Stimulated activated CD8-positive, alpha-beta memory T cell treated with anti-CD3 and anti-CD28 coated beads, Interleukin-15, amount 100 ng/mL, for 4 hours (primary cell): ENCODE data around the gene RHEX.

Experiments used
- DNase-seq, 2 donors: peaks; one replicate each; pipeline ENCODE4 v3.0.0-alpha.2; 2020; ENCODE audit warnings: low read depth in 2 of 2

RHEX gene

GRCh38 chr1:206089341-206089740 is 36.4 kb downstream of the RHEX start:
- no peak for DNase-seq

GRCh38 chr1:206094024-206094423 is 41.1 kb downstream of the RHEX start:
- DNase-seq, result no peak

DNA sequence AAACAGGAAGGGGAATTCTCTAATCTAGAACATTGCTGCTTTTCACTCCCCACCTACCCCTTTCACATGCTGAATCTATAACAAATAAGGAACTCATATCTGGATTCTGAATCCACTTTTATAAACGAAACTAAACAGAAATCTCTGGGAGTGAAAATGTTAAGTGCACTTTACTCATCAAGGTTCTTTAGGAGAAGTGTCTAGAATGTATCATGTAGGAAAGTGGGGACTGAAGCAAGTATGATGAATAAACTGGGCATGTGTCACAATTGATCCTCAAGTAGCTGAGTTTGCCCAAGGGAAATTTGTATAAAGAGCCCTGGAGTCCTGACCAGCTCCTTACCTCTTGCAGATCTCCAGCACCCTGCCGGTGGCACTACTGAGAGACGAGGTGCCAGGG is 44.4 kb downstream of the RHEX start:
- DNase-seq, result no peak

DNA sequence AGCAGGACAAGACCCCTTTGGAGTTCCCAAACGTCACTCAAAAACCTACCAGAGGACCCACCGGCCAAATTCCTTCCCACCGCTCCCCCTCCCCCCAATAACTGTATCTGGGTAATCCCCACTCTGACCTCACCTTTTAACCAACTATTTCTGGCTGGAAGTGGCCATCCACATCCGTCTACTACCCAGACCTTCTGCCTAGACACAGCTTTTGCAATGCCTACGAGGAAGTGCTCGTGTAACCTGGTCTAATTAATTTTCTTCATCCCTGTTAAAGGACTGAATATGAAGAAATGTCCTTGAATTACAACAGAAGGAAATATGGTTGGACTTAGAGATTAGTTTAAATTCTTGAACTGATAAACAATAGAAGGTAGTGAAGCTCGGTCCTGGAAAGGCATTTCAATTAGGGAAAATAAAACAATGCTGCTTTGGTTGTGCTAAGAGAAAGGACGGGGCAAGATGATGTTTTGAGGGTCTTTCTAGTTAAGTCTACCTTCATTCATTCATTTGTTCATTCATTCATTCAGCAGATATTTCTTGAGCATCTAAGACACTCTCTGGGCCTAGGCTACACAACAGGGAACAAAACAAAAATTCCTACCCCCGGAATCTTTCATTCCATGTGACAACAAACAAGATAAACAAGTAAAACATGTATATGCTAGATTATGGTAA is 45.4 kb downstream of the RHEX start:
- DNase-seq, result no peak

GRCh38 chr1:206100226-206100815 is 47.3 kb downstream of the RHEX start:
- DNase-seq, result no peak

DNA sequence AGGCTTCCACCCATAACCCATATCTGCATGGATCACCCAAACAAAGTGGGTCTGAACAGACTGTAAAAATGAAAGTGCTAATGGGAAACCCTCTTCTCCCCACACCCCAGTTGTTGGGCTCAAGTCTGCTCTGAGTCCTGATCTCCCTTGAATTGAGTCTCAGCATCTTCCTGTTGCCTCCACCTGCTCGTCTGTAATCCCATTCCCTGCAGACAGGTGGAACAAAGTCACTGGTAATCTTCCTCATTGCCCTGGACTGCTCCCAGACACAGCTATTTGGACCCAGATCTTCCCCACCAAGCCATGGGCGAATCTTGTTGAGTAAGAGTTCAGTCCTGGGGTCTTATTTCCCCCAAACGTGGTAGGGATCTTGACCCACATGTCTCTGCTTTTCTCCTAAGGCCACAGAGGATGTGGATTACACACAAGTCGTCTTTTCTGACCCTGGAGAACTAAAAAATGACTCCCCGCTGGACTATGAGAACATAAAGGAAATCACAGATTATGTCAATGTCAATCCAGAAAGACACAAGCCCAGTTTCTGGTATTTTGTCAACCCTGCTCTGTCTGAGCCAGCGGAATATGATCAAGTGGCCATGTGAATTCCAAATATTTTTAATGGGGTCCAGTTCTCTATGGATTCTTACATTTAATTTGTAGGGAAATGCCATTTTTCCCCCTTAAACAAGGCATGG is 48.5 kb downstream of the RHEX start:
- no peak for DNase-seq

- DNase-seq, result no peak
Observed at GRCh38 chr1:206102292-206102936, 49.4 kb downstream of the RHEX start.

GRCh38 chr1:206103979-206104378 is 51.0 kb downstream of the RHEX start:
- DNase-seq, result no peak

- DNase-seq, result no peak
Observed at GRCh38 chr1:206105464-206105995, 52.6 kb downstream of the RHEX start.

DNA sequence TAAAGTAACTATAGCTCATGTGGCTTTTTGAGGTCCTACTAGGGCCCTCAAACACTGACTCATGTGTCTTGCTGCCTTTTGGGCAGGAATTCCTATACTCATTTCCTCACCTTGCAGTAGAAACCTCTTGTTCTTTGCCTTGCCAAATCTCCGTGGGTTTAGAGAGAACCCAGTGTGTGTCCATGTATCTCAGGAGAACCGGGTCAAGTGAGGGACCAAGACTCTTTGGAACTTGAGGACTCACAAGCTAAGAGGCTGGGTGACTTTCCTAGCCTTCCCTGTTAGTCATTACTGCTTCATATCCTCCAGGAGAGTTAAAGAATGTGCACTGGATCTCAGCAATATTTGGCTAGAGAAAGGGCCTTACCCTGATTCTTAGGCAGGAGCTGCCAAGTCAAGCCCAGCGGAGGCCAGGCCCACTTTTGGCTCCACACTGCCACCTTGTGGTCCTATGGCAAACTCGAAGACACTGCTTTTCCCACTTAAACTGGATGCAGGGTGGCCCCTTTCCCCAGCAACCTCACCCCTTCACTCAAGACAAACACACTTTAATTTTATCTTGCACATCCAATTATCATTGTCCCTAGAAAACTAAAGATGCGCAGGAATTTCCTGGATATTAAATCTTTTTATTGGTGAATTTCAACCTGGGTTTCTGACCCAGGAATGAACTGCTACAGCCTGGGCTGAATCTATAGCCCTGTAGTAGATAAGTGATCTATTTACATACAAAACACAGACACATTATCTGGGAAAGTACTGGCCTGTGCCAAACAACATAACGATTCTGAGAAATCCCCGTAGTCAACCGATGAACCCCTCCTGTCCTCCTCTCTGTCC is 53.6 kb downstream of the RHEX start:
- peak; percentile 36 to 54 for DNase-seq

DNA sequence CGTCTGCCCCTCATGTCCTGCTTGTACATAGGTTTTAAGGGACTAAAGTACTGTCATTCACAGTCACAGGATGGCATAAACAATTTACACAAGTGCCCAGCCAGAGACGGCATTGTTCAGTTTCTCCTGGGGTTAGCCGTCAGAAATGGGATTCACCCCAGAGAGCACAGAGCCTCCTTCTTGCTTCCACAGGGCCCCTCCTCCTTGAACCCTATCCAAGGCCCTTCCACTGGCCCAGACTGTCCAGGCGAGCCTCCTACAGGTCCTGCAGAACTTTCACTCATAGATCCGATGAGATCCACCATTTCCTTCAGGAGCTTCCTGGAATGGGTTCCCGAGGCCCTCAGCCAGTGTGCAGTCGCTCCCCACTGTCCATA is 54.2 kb downstream of the RHEX start:
- no peak for DNase-seq

- no peak for DNase-seq
Observed at GRCh38 chr1:206108635-206109034, 55.7 kb downstream of the RHEX start.

GRCh38 chr1:206109718-206110117 is 56.7 kb downstream of the RHEX start:
- no peak for DNase-seq

- DNase-seq, result no peak
Observed at GRCh38 chr1:206110161-206110560, 57.2 kb downstream of the RHEX start.

DNA sequence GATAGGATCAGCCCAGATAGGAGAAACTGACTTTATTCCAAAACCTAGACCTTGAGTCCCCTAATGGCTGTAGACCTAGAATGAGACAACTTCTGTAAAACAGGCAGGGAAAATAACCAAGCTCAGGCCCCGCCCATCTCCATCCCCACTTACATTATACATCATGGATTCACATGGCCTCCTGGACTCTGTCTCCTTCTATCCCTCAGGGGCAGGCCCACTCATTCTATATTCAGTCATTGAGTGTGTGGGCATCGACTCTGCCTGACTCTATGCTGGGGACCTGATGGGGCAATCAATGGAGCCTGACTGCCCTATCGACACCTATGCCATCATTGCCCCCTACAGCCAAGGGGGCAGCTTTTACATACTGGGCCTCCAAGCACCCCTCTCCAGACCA is 57.8 kb downstream of the RHEX start:
- no peak for DNase-seq

GRCh38 chr1:206111271-206111927 is 58.4 kb downstream of the RHEX start:
- DNase-seq, result no peak

- DNase-seq, result no peak
Observed at GRCh38 chr1:206112600-206113301, 59.8 kb downstream of the RHEX start.

- no peak for DNase-seq
Observed at GRCh38 chr1:206114692-206115640, 62.0 kb downstream of the RHEX start.

DNA sequence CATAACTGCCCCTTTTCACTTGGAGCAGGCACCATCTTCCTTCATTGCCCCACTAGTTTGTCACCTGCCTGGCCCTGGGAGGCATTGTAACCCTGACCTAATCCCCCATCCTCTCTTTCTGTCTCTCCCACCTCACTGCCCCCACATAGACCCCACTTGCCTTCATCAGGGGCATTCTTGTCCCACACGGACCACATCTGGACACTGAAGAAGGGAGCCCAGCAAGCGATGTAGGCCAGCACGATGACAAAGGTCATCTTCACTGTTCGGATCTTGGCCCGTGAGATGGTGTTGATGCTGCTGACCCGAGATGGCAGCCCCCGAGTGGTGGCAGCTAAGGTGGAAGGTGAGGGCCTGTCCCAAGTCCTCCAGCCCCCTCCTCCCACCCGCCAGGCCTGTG is 62.8 kb downstream of the RHEX start:
- DNase-seq, result no peak
